A673 (cell line): ENCODE data around the gene SLC43A3. TPM values are rescaled to one million over a fixed set of nuclear protein-coding genes. Genes with fewer than 3 reads are reported as not detected.

Experiments
- BruUV-seq: library from RNA; stranded (reverse); fragments of 400-500 nt; replicated peaks from 2 replicates; lab custom pipeline; 2021; lab: Mats Ljungman, UMichigan
- CTCF ChIA-PET: fragments of 300-600 bp; sonication (Branson Sonifier 250); formaldehyde crosslinking; loops from one replicate; lab custom pipeline; 2022; ENCODE audit warnings: antibody characterized with exemption; lab: Charles Lee
- POLR2A ChIA-PET: fragments of 300-600 bp; sonication (Branson Sonifier 250); formaldehyde crosslinking; loops from one replicate; lab custom pipeline; 2022; ENCODE audit warnings: antibody characterized with exemption; ENCODE audit not compliant: low non-redundant PET; lab: Charles Lee
- DNase-seq: peaks from one replicate; pipeline ENCODE4 v3.0.0-alpha.2; 2015; ENCODE audit warnings: low spot score
- H3K27ac ChIP-seq: fragments of 200-600 bp; sonication (generic); 2 replicates; pipeline ENCODE4 v1.5.1; 2016; ENCODE audit warnings: mixed run types, low read depth, mild to moderate bottlenecking, mixed read lengths, antibody characterized with exemption, low read length; ENCODE audit not compliant: poor library complexity, severe bottlenecking
- H3K27me3 ChIP-seq: fragments of 200-600 bp; sonication (generic); replicated peaks from 2 replicates; pipeline ENCODE4 v1.6.1; 2017; ENCODE audit warnings: mixed run types, low read depth, mild to moderate bottlenecking, mixed read lengths, antibody characterized with exemption, low read length; ENCODE audit not compliant: insufficient read depth, poor library complexity
- H3K36me3 ChIP-seq: fragments of 200-600 bp; sonication (generic); 2 replicates; pipeline ENCODE4 v1.6.1; 2016; ENCODE audit warnings: mixed run types, mild to moderate bottlenecking, mixed read lengths, antibody characterized with exemption, low read length; ENCODE audit not compliant: insufficient read depth, poor library complexity, severe bottlenecking
- H3K4me1 ChIP-seq: fragments of 200-600 bp; sonication (generic); 2 replicates; pipeline ENCODE4 v1.6.1; 2017; ENCODE audit warnings: mixed run types, mild to moderate bottlenecking, mixed read lengths, antibody characterized with exemption, low read length; ENCODE audit not compliant: insufficient read depth, poor library complexity, severe bottlenecking
- H3K4me3 ChIP-seq: fragments of 200-600 bp; sonication (generic); 2 replicates; pipeline ENCODE4 v1.5.1; 2016; ENCODE audit warnings: low read depth, mixed run types, mild to moderate bottlenecking, mixed read lengths, low read length; ENCODE audit not compliant: poor library complexity, severe bottlenecking
- H3K9me3 ChIP-seq: fragments of 200-600 bp; sonication (generic); 2 replicates; pipeline ENCODE4 v1.6.1; 2016; ENCODE audit warnings: mixed run types, low read depth, mild to moderate bottlenecking, mixed read lengths, antibody characterized with exemption, low read length; ENCODE audit not compliant: poor library complexity, severe bottlenecking
- EZH2 ChIP-seq: fragments of 200-600 bp; sonication (generic); IDR thresholded peaks from 2 replicates; pipeline ENCODE4 v1.6.1; 2017; ENCODE audit warnings: borderline replicate concordance, low read depth, mild to moderate bottlenecking, mixed read lengths, antibody characterized with exemption, low read length; ENCODE audit not compliant: poor library complexity, severe bottlenecking
- intact Hi-C: fragments of 100-400 bp; cut with micrococcal nuclease; formaldehyde crosslinking; loops from one replicate; pipeline ENCODE4 v1.10.0; 2022; ENCODE audit not compliant: unreplicated experiment
- total RNA-seq: library from RNA; stranded (reverse); gene quantifications from 2 replicates; pipeline ENCODE4 v1.2.3, GENCODE V29; 2021
- TF ChIP-seq, protein P1 (sequence below): fragments of 300-800, 200-600 bp; sonication (generic); conservative IDR thresholded peaks from 2 replicates; pipeline ENCODE4 v1.5.1; 2017; ENCODE audit warnings: low read depth, mild to moderate bottlenecking, antibody characterized with exemption, low read length, moderate library complexity, mixed read lengths

SLC43A3 gene
- total RNA-seq, 1 experiment from 2014 or later = 142 TPM

DNA sequence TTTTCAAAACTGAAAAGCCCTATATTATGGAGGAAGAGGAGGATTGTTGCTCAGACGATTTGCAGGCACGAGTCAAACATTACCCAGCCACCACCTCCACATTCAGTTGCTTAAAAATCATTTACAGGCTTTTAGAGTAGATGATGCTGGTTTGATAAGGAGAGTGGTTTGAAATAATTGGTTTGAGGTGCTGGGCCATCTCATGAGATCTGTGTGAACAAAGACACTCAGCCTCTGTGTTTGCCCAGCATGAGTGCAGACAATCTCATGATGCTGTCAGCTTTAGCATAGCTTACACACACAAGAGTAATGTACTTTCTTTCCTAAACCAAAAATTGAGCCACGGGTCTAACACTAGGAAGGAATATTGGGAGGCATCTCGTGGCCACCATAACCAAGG is 4.3 kb downstream of the SLC43A3 start:
- intact Hi-C loops = no loop called here
- no peak for TF ChIP-seq EZH2
- TF ChIP-seq, protein P1, sequence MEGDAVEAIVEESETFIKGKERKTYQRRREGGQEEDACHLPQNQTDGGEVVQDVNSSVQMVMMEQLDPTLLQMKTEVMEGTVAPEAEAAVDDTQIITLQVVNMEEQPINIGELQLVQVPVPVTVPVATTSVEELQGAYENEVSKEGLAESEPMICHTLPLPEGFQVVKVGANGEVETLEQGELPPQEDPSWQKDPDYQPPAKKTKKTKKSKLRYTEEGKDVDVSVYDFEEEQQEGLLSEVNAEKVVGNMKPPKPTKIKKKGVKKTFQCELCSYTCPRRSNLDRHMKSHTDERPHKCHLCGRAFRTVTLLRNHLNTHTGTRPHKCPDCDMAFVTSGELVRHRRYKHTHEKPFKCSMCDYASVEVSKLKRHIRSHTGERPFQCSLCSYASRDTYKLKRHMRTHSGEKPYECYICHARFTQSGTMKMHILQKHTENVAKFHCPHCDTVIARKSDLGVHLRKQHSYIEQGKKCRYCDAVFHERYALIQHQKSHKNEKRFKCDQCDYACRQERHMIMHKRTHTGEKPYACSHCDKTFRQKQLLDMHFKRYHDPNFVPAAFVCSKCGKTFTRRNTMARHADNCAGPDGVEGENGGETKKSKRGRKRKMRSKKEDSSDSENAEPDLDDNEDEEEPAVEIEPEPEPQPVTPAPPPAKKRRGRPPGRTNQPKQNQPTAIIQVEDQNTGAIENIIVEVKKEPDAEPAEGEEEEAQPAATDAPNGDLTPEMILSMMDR = no peak
- DNase-seq = no peak
- ChIA-PET CTCF (no interaction called here), POLR2A (no interaction called here)
- Histone ChIP-seq H3K27ac (no peak overlapping the region), H3K4me1 (peaks cover 28% of the 10 kb centered on the region), H3K36me3 (peaks cover 6% of the 10 kb centered on the region), H3K9me3 (no peaks in the 10 kb centered on the region), H3K4me3 (no peak overlapping the region), H3K27me3 (no peaks in the 10 kb centered on the region)
- no TSS peak for BruUV-seq

DNA sequence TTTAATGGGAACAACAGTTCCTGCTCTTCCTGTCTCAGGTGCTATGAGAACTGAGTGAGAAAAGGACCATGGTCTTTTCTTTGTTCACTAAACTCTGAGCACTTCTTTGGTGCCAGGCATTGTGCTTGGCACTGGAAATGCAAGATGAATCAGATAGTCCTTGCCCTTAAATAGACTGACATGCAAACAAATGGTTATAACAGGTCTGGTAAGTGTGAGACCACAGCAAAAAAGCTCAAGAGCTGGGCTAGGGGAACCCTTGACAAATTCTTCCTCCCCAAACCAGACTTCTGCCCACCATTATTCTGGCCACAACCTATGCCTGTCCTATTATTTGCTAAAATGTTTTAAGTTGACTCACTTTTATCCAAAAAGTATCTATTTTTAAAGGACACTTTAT is 5.1 kb downstream of the SLC43A3 start:
- POLR2A ChIA-PET = no interaction called here
- BruUV-seq = no TSS peak
- peaks cover 15% of the 10 kb centered on the region for H3K36me3 ChIP-seq
- H3K4me3 ChIP-seq = no peak overlapping the region
- intact Hi-C loops = no loop called here
- no peaks in the 10 kb centered on the region for H3K9me3 ChIP-seq
- no peak overlapping the region for H3K27ac ChIP-seq
- H3K4me1 ChIP-seq = peaks cover 28% of the 10 kb centered on the region
- no peaks in the 10 kb centered on the region for H3K27me3 ChIP-seq
- no peak for DNase-seq
- TF ChIP-seq, protein P1 = no peak
- TF ChIP-seq EZH2 = no peak
- CTCF ChIA-PET = no interaction called here

DNA sequence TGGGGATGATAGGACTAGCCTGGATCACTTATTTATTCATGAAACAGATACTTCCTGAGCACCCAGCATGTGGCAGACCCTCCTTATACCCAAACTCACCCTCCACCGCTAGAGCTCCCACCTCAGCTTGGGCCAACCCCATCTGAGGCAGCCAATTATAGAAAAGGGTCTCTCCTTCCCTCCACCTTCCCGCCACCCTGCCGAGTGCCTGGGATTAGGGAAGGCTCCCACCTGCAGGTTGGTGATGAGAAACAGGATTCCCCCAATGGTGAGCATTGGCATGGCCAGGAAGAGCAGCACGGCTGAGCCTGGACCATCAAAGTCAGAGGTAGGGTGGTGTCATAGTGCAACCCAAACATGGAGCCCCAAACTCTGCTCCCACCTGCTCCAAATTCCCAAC is 5.9 kb downstream of the SLC43A3 start:
- ChIA-PET POLR2A (no interaction called here), CTCF (no interaction called here)
- Histone ChIP-seq H3K27me3 (no peaks in the 10 kb centered on the region), H3K36me3 (peaks cover 17% of the 10 kb centered on the region), H3K4me3 (no peak overlapping the region), H3K27ac (no peak overlapping the region), H3K4me1 (peaks cover 24% of the 10 kb centered on the region), H3K9me3 (no peaks in the 10 kb centered on the region)
- no peak for TF ChIP-seq EZH2
- TF ChIP-seq, protein P1 = no peak
- intact Hi-C loops = no loop called here
- no peak for DNase-seq
- BruUV-seq = no TSS peak
